H1 (cell line): ENCODE data around the gene CCDC121. TPM values are rescaled to one million over a fixed set of nuclear protein-coding genes. Genes with fewer than 3 reads are reported as not detected.

Experiments
- CTCF ChIA-PET: fragments of 300-600 bp; sonication (Branson Sonifier 250); formaldehyde crosslinking; loops from one replicate; lab custom pipeline; 2021; ENCODE audit not compliant: partially characterized antibody; lab: Charles Lee
- POLR2A ChIA-PET: fragments of 300-600 bp; sonication (Branson Sonifier 250); formaldehyde crosslinking; loops from one replicate; lab custom pipeline; 2021; ENCODE audit warnings: inconsistent platforms; ENCODE audit not compliant: partially characterized antibody; lab: Charles Lee
- DNase-seq, 2 experiments: peaks; one replicate each; pipeline versions ENCODE4 v3.0.0 to v3.0.0-alpha.2; 2010 to 2022; ENCODE audit warnings: low spot score in 2 of 2, low read depth in 1 of 2, mixed read lengths in 1 of 2
- FAIRE-seq: peaks from 2 replicates; lab custom pipeline; 2011; peaks lifted over from hg19 to GRCh38; lab: Jason Lieb, UNC
- H2AFZ ChIP-seq: 2 replicates; pipeline ENCODE4 v1.8.1; 2012; ENCODE audit warnings: low read length, inconsistent platforms
- H2AK5ac ChIP-seq: 2 replicates; pipeline ENCODE4 v1.6.1; 2013; ENCODE audit warnings: low read depth, low read length
- H2BK120ac ChIP-seq: replicated peaks from 2 replicates; pipeline ENCODE3; 2013; ENCODE audit warnings: low read depth, low read length, inconsistent platforms
- H2BK12ac ChIP-seq: 2 replicates; pipeline ENCODE4 v1.6.1; 2013; ENCODE audit warnings: low read depth, low read length
- H2BK15ac ChIP-seq: 2 replicates; pipeline ENCODE4 v1.6.1; 2013; ENCODE audit warnings: low read length
- H2BK20ac ChIP-seq: 2 replicates; pipeline ENCODE4 v1.6.1; 2013; ENCODE audit warnings: low read length
- H2BK5ac ChIP-seq: 2 replicates; pipeline ENCODE4 v1.6.1; 2013; ENCODE audit warnings: low read depth, low read length
- H3K14ac ChIP-seq: 2 replicates; pipeline ENCODE4 v1.6.1; 2013; ENCODE audit warnings: inconsistent platforms; ENCODE audit not compliant: insufficient read length
- H3K18ac ChIP-seq: 2 replicates; pipeline ENCODE4 v1.6.1; 2013; ENCODE audit warnings: low read length; ENCODE audit errors: extremely low read depth
- H3K23ac ChIP-seq: 2 replicates; pipeline ENCODE4 v1.6.1; 2013; ENCODE audit warnings: inconsistent platforms; ENCODE audit not compliant: insufficient read length
- H3K23me2 ChIP-seq: 2 replicates; pipeline ENCODE4 v1.6.1; 2013; ENCODE audit warnings: low read depth, low read length
- H3K27ac ChIP-seq: 2 replicates; pipeline ENCODE4 v1.6.1; 2011; ENCODE audit warnings: low read depth, low read length, inconsistent platforms
- H3K27me3 ChIP-seq, 4 experiments: replicated peaks in 1 of 4; 1 replicate in 1 of 4; 2 replicates in 3 of 4; pipeline versions ENCODE4 v1.6.1 to v1.8.1; 2011 to 2013; ENCODE audit warnings: low read length in 3 of 4, mild to moderate bottlenecking in 3 of 4, inconsistent platforms in 2 of 4, mixed read lengths in 2 of 4, moderate library complexity in 1 of 4; ENCODE audit not compliant: control insufficient read depth in 3 of 4, insufficient read depth in 3 of 4; ENCODE audit errors: extremely low read depth in 1 of 4
- H3K36me3 ChIP-seq, 4 experiments: 2 replicates each; pipeline versions ENCODE4 v1.6.1 to v1.8.1; 2011 to 2013; ENCODE audit warnings: mild to moderate bottlenecking in 4 of 4, low read length in 3 of 4, moderate library complexity in 2 of 4, control low read depth in 1 of 4, inconsistent platforms in 1 of 4; ENCODE audit not compliant: insufficient read depth in 4 of 4, control insufficient read depth in 2 of 4
- H3K4ac ChIP-seq: replicated peaks from 2 replicates; pipeline ENCODE3; 2013; ENCODE audit warnings: low read length, low read depth, mixed read lengths, inconsistent platforms; ENCODE audit not compliant: insufficient read length
- H3K4me1 ChIP-seq, 4 experiments: replicated peaks in 1 of 4; 1 replicate in 1 of 4; 2 replicates in 3 of 4; pipeline versions ENCODE4 v1.6.1 to v1.8.1; 2011 to 2013; ENCODE audit warnings: low read length in 3 of 4, inconsistent platforms in 2 of 4, mixed read lengths in 1 of 4; ENCODE audit not compliant: insufficient read depth in 4 of 4, control insufficient read depth in 3 of 4
- H3K4me2 ChIP-seq, 2 experiments: 2 replicates each; pipeline versions ENCODE4 v1.6.1 to v1.8.1; 2011 to 2013; ENCODE audit warnings: low read depth in 2 of 2, low read length in 2 of 2, control low read depth in 1 of 2, inconsistent platforms in 1 of 2, mild to moderate bottlenecking in 1 of 2; ENCODE audit not compliant: insufficient read depth in 1 of 2
- H3K4me3 ChIP-seq, 4 experiments: fragments of 200-600, 300-600 bp in 1 of 4; sonication (generic), shearing (Covaris generic), sonication (Bioruptor Twin) in 1 of 4; 2 replicates each; pipeline versions ENCODE4 v1.5.1 to v1.8.1; 2011 to 2016; ENCODE audit warnings: low read length in 4 of 4, low read depth in 3 of 4, control low read depth in 2 of 4, inconsistent platforms in 2 of 4, mild to moderate bottlenecking in 2 of 4, mixed read lengths in 1 of 4, moderate library complexity in 1 of 4; ENCODE audit not compliant: insufficient read depth in 2 of 4; ENCODE audit errors: extremely low read depth in 1 of 4
- H3K56ac ChIP-seq: replicated peaks from 2 replicates; pipeline ENCODE3; 2013; ENCODE audit warnings: low read depth, mild to moderate bottlenecking, mixed read lengths, low read length, inconsistent platforms; ENCODE audit not compliant: insufficient read length
- H3K79me1 ChIP-seq: 2 replicates; pipeline ENCODE4 v1.6.1; 2013; ENCODE audit warnings: low read depth, low read length, control low read depth
- H3K79me2 ChIP-seq, 2 experiments: 2 replicates each; pipeline versions ENCODE4 v1.6.1 to v1.8.1; 2012 to 2013; ENCODE audit warnings: low read length in 2 of 2, mild to moderate bottlenecking in 2 of 2, inconsistent platforms in 1 of 2; ENCODE audit not compliant: insufficient read depth in 2 of 2, control insufficient read depth in 1 of 2
- H3K9ac ChIP-seq, 4 experiments: replicated peaks in 1 of 4; 1 replicate in 1 of 4; 2 replicates in 3 of 4; pipeline versions ENCODE4 v1.6.1 to v1.8.1; 2011 to 2013; ENCODE audit warnings: low read depth in 3 of 4, low read length in 3 of 4, control low read depth in 2 of 4, mild to moderate bottlenecking in 2 of 4, moderate library complexity in 2 of 4, inconsistent platforms in 1 of 4; ENCODE audit errors: extremely low read depth in 1 of 4
- H3K9me3 ChIP-seq, 2 experiments: 2 replicates each; pipeline versions ENCODE4 v1.6.1 to v1.8.1; 2012 to 2013; ENCODE audit warnings: mild to moderate bottlenecking in 2 of 2, moderate library complexity in 2 of 2, control low read depth in 1 of 2, inconsistent platforms in 1 of 2, low read depth in 1 of 2, low read length in 1 of 2, mixed read lengths in 1 of 2; ENCODE audit not compliant: insufficient read depth in 2 of 2
- H4K20me1 ChIP-seq, 2 experiments: replicated peaks in 1 of 2; 2 replicates each; pipeline versions ENCODE3 to v1.8.1; 2011 to 2013; ENCODE audit warnings: inconsistent platforms in 2 of 2, low read length in 2 of 2, mild to moderate bottlenecking in 1 of 2; ENCODE audit not compliant: insufficient read depth in 2 of 2, control insufficient read depth in 1 of 2
- H4K5ac ChIP-seq: 2 replicates; pipeline ENCODE4 v1.6.1; 2013; ENCODE audit warnings: low read length, low read depth, mixed read lengths, inconsistent platforms; ENCODE audit not compliant: insufficient read length
- H4K8ac ChIP-seq: 2 replicates; pipeline ENCODE4 v1.8.0; 2013; ENCODE audit warnings: mild to moderate bottlenecking, moderate library complexity, low read length, inconsistent platforms; ENCODE audit not compliant: insufficient read depth; ENCODE audit errors: extremely low read depth
- H4K91ac ChIP-seq: replicated peaks from 2 replicates; pipeline ENCODE3; 2013; ENCODE audit warnings: low read length, mixed read lengths, inconsistent platforms; ENCODE audit not compliant: insufficient read length
- ATF2 ChIP-seq: IDR thresholded peaks from 2 replicates; pipeline ENCODE4 v1.6.1; 2012; ENCODE audit warnings: low read length, inconsistent platforms
- KDM1A ChIP-seq: fragments of 200-600, 300-600 bp; sonication (generic); IDR thresholded peaks from 2 replicates; pipeline ENCODE4 v1.7.1; 2016; ENCODE audit warnings: mild to moderate bottlenecking, low read length, borderline replicate concordance
- RBBP5 ChIP-seq: IDR thresholded peaks from 2 replicates; pipeline ENCODE4 v1.7.1; 2012; ENCODE audit warnings: low read depth, mild to moderate bottlenecking, inconsistent platforms, low read length, moderate library complexity, borderline replicate concordance
- RXRA ChIP-seq: IDR thresholded peaks from 2 replicates; pipeline ENCODE4 v1.6.1; 2011; ENCODE audit warnings: low read depth, mild to moderate bottlenecking, low read length, moderate library complexity; ENCODE audit not compliant: insufficient read depth
- SIRT6 ChIP-seq: IDR thresholded peaks from one replicate; pipeline ENCODE4 v1.7.1; 2012; ENCODE audit warnings: low read length, inconsistent platforms
- SRF ChIP-seq: IDR thresholded peaks from 2 replicates; pipeline ENCODE4 v1.6.1; 2011; ENCODE audit warnings: mild to moderate bottlenecking, low read depth, low read length, moderate library complexity
- WGBS, 2 experiments: shearing (Covaris generic) in 1 of 2; methylation state at CpG; one replicate each; pipeline versions ENCODE4 v1.1.6 to v1.1.7; 2013 to 2015; ENCODE audit warnings: low lambda C conversion rate in 2 of 2, mixed read lengths in 2 of 2, inconsistent platforms in 1 of 2, low coverage in 1 of 2, missing lambda C conversion rate in 1 of 2; ENCODE audit not compliant: insufficient replicate concordance in 2 of 2, insufficient coverage in 1 of 2, insufficient read length in 1 of 2; ENCODE audit errors: extremely low coverage in 1 of 2, missing lambda C conversion rate in 1 of 2; 5-methylcytosine and 5-hydroxymethylcytosine counted together
- polyA plus RNA-seq, 7 experiments: library from polyadenylated mRNA; depleted of rRNA in 3 of 7; stranded (reverse) in 5 of 7; unstranded in 2 of 7; fragments of >200 nt in 5 of 7; fragments of 200-250 nt in 2 of 7; gene quantifications; 1 replicate in 5 of 7; 2 replicates in 1 of 7; 4 replicates in 1 of 7; pipeline versions ENCODE4 v1.2.1 to v1.2.3, GENCODE V29; 2011 to 2013; ENCODE audit warnings: missing spikeins in 2 of 7, mixed read lengths in 2 of 7
- total RNA-seq: library from RNA; stranded (reverse); fragmentation: NEBNext Ultra II Directional; extraction: Animal tissue kit (Norgen Biotek cat#: 25700); gene quantifications from 2 replicates; pipeline ENCODE4 v1.2.1, GENCODE V29; 2021

CCDC121 gene
- total and polyA plus RNA-seq, 2 of the 8 experiments (the other 6 are each of a cell fraction or from before 2014, with no cell fraction given) = 0.68 to 1.5 TPM

GRCh38 chr2:27640722-27641245, 12.0 kb upstream of the CCDC121 start:
- no peak for FAIRE-seq
- no peak overlapping the region for H4K91ac ChIP-seq
- H3K79me1 ChIP-seq = no peaks in the 10 kb centered on the region
- H3K4me2 ChIP-seq = no peak overlapping the region
- H3K9me3 ChIP-seq = no peaks in the 10 kb centered on the region
- no peak overlapping the region for H3K4ac ChIP-seq
- no peaks in the 10 kb centered on the region for H3K4me1 ChIP-seq
- H2BK120ac ChIP-seq = no peak overlapping the region
- H2BK5ac ChIP-seq = no peak overlapping the region
- no peaks in the 10 kb centered on the region for H3K27me3 ChIP-seq
- H3K14ac ChIP-seq = no peak overlapping the region
- DNase-seq = no peak
- no peak overlapping the region for H2BK12ac ChIP-seq
- no peak overlapping the region for H3K18ac ChIP-seq
- TF ChIP-seq SRF (no peak), SIRT6 (no peak), KDM1A (no peak), RBBP5 (no peak), ATF2 (no peak), RXRA (no peak)
- TF ChIP-seq, all 59 proteins: peak for 0
- ChIA-PET CTCF (no interaction called here), POLR2A (no interaction called here)
- H4K8ac ChIP-seq = no peak overlapping the region
- H2AK5ac ChIP-seq = no peak overlapping the region
- H2BK15ac ChIP-seq = no peak overlapping the region
- 90% methylated on average over 2 of the region's 2 CpGs; no CpG with 5 or more reads in 1 of the 2 experiments for WGBS, 2 experiments
- H3K56ac ChIP-seq = no peak overlapping the region
- H3K27ac ChIP-seq = no peak overlapping the region
- H3K36me3 ChIP-seq = peaks cover 12 to 52% (median 40%) of the 10 kb centered on the region in 4 experiments
- H3K23me2 ChIP-seq = no peaks in the 10 kb centered on the region
- no peak overlapping the region for H3K4me3 ChIP-seq
- H2BK20ac ChIP-seq = no peak overlapping the region
- H4K5ac ChIP-seq = no peak overlapping the region
- H2AFZ ChIP-seq = no peak overlapping the region
- no peak overlapping the region for H3K23ac ChIP-seq
- H4K20me1 ChIP-seq = no peaks in the 10 kb centered on the region
- H3K79me2 ChIP-seq = no peaks in the 10 kb centered on the region
- H3K9ac ChIP-seq = no peak overlapping the region
